IMR-90 (cell line): ENCODE results near the gene CTPS2. TPM values are rescaled to one million over a fixed set of nuclear protein-coding genes. Genes with fewer than 3 reads are reported as not detected.

Experiments
- ATAC-seq: fragments of 200-7000 bp; cut with Tn5 transposase; 2 replicates; pipeline ENCODE4 v1.9.1; 2020; ENCODE audit warnings: low read depth, mild to moderate bottlenecking, moderate library complexity
- BruUV-seq: library from RNA; stranded (reverse); fragments of 400-500 nt; replicated peaks from 2 replicates; lab custom pipeline; 2021; lab: Mats Ljungman, UMichigan
- CTCF ChIA-PET: fragments of 300-600 bp; formaldehyde crosslinking; extraction: SDS; loops from one replicate; lab custom pipeline; 2021; ENCODE audit warnings: antibody characterized with exemption; lab: Yijun Ruan, JAX
- POLR2A ChIA-PET: fragments of 300-600 bp; sonication (Branson Sonifier 250); formaldehyde crosslinking; loops from one replicate; lab custom pipeline; 2022; ENCODE audit warnings: antibody characterized with exemption; ENCODE audit not compliant: unreplicated experiment; lab: Charles Lee
- DNase-seq: peaks from one replicate; pipeline ENCODE4 v3.0.0; 2013
- H2AFZ ChIP-seq: replicated peaks from 2 replicates; pipeline ENCODE3; 2013; ENCODE audit warnings: low read length, mild to moderate bottlenecking; ENCODE audit not compliant: poor library complexity
- H2AK5ac ChIP-seq: 2 replicates; pipeline ENCODE4 v1.6.1; 2013; ENCODE audit warnings: low read depth, low read length, inconsistent platforms
- H2AK9ac ChIP-seq: replicated peaks from 2 replicates; pipeline ENCODE3; 2013; ENCODE audit warnings: mild to moderate bottlenecking, low read depth, low read length, moderate library complexity; ENCODE audit not compliant: poor library complexity
- H2BK120ac ChIP-seq: 2 replicates; pipeline ENCODE4 v1.6.1; 2013; ENCODE audit warnings: low read depth, low read length, inconsistent platforms
- H2BK15ac ChIP-seq: 3 replicates; pipeline ENCODE4 v1.6.1; 2013; ENCODE audit warnings: low read depth, low read length, inconsistent platforms
- H2BK20ac ChIP-seq: 2 replicates; pipeline ENCODE4 v1.6.1; 2013; ENCODE audit warnings: low read depth, mild to moderate bottlenecking, inconsistent platforms, low read length, moderate library complexity
- H2BK5ac ChIP-seq: 2 replicates; pipeline ENCODE4 v1.6.1; 2013; ENCODE audit warnings: mild to moderate bottlenecking, low read depth, low read length, inconsistent platforms; ENCODE audit not compliant: poor library complexity, severe bottlenecking
- H3K14ac ChIP-seq: replicated peaks from 2 replicates; pipeline ENCODE4 v1.6.1; 2013; ENCODE audit warnings: low read depth, low read length, inconsistent platforms
- H3K18ac ChIP-seq: 2 replicates; pipeline ENCODE4 v1.6.1; 2013; ENCODE audit warnings: low read depth, low read length, control low read depth
- H3K23ac ChIP-seq: 2 replicates; pipeline ENCODE4 v1.6.1; 2013; ENCODE audit warnings: low read depth, low read length, inconsistent platforms
- H3K27ac ChIP-seq: 2 replicates; pipeline ENCODE4 v1.5.1; 2013; ENCODE audit warnings: mild to moderate bottlenecking, control low read depth, low read length; ENCODE audit not compliant: insufficient read depth
- H3K27me3 ChIP-seq: 2 replicates; pipeline ENCODE4 v1.6.1; 2013; ENCODE audit warnings: low read length; ENCODE audit not compliant: control insufficient read depth, insufficient read depth
- H3K36me3 ChIP-seq: 2 replicates; pipeline ENCODE4 v1.6.1; 2013; ENCODE audit warnings: low read length, mixed read lengths; ENCODE audit not compliant: control insufficient read depth, insufficient read depth
- H3K4ac ChIP-seq: 2 replicates; pipeline ENCODE4 v1.6.1; 2013; ENCODE audit warnings: low read depth, low read length, inconsistent platforms
- H3K4me1 ChIP-seq: 2 replicates; pipeline ENCODE4 v1.6.1; 2013; ENCODE audit warnings: low read length, mixed read lengths; ENCODE audit not compliant: control insufficient read depth, insufficient read depth
- H3K4me2 ChIP-seq: 2 replicates; pipeline ENCODE4 v1.6.1; 2013; ENCODE audit warnings: low read depth, mild to moderate bottlenecking, control low read depth, low read length, moderate library complexity
- H3K4me3 ChIP-seq: 2 replicates; pipeline ENCODE4 v1.5.1; 2013; ENCODE audit warnings: low read depth, mild to moderate bottlenecking, control low read depth, low read length, moderate library complexity; ENCODE audit not compliant: insufficient read depth
- H3K56ac ChIP-seq: 2 replicates; pipeline ENCODE4 v1.6.1; 2013; ENCODE audit warnings: low read length, inconsistent platforms; ENCODE audit not compliant: insufficient read depth; ENCODE audit errors: extremely low read depth
- H3K79me1 ChIP-seq, 2 experiments: 2 replicates each; pipeline ENCODE4 v1.6.1; 2013; ENCODE audit warnings: low read length in 2 of 2, inconsistent platforms in 1 of 2, low read depth in 1 of 2
- H3K9ac ChIP-seq: 2 replicates; pipeline ENCODE4 v1.6.1; 2013; ENCODE audit warnings: low read depth, low read length, control low read depth
- H3K9me1 ChIP-seq: 2 replicates; pipeline ENCODE4 v1.6.1; 2013; ENCODE audit warnings: low read length, inconsistent platforms; ENCODE audit not compliant: insufficient read depth
- H3K9me3 ChIP-seq: 2 replicates; pipeline ENCODE4 v1.6.1; 2013; ENCODE audit warnings: low read length; ENCODE audit not compliant: control insufficient read depth, insufficient read depth
- H4K20me1 ChIP-seq: 2 replicates; pipeline ENCODE4 v1.6.1; 2013; ENCODE audit warnings: low read length, inconsistent platforms; ENCODE audit not compliant: insufficient read depth
- H4K5ac ChIP-seq: 2 replicates; pipeline ENCODE4 v1.6.1; 2013; ENCODE audit warnings: mild to moderate bottlenecking, low read depth, low read length, control low read depth
- H4K8ac ChIP-seq, 2 experiments: 2 replicates each; pipeline ENCODE4 v1.6.1; 2013; ENCODE audit warnings: low read depth in 2 of 2, low read length in 2 of 2, control low read depth in 1 of 2, inconsistent platforms in 1 of 2
- H4K91ac ChIP-seq: 2 replicates; pipeline ENCODE4 v1.6.1; 2013; ENCODE audit warnings: low read depth, low read length, inconsistent platforms; ENCODE audit not compliant: insufficient read depth
- CHD1 ChIP-seq: IDR thresholded peaks from 2 replicates; pipeline ENCODE4 v1.6.1; 2012; ENCODE audit warnings: low read depth, low read length, improper control_type of control experiment
- NFE2L2 ChIP-seq: fragments of 150-350 bp; IDR thresholded peaks from 2 replicates; pipeline ENCODE4 v1.6.1; 2016; ENCODE audit warnings: low read depth, mild to moderate bottlenecking, low read length
- RCOR1 ChIP-seq: IDR thresholded peaks from 2 replicates; pipeline ENCODE4 v1.6.1; 2012; ENCODE audit warnings: mild to moderate bottlenecking, low read length, improper control_type of control experiment; ENCODE audit not compliant: insufficient replicate concordance
- WGBS, 2 experiments: methylation state at CpG; one replicate each; pipeline versions ENCODE4 v1.1.5 to v1.1.7; 2013; ENCODE audit warnings: missing lambda C conversion rate in 2 of 2; ENCODE audit not compliant: insufficient read length in 1 of 2; ENCODE audit errors: extremely low coverage in 2 of 2; 5-methylcytosine and 5-hydroxymethylcytosine counted together
- dilution Hi-C: fragments of 300-500 bp; cut with HindIII; formaldehyde crosslinking; loops from one replicate; pipeline ENCODE4 v1.14.3; 2018; ENCODE audit warnings: low sequenced_read_pairs; ENCODE audit not compliant: unreplicated experiment
- in situ Hi-C: fragments of 300-500 bp; cut with MboI; formaldehyde crosslinking; loops from 3 replicates; pipeline ENCODE4 v1.14.3; 2019; ENCODE audit warnings: low sequenced_read_pairs, inconsistent platforms, mixed read lengths
- intact Hi-C: fragments of 100-400 bp; cut with micrococcal nuclease; formaldehyde crosslinking; loops from 2 replicates; pipeline ENCODE4 v1.10.0; 2022
- polyA plus RNA-seq, 3 experiments: library from polyadenylated mRNA; depleted of rRNA; stranded (reverse); fragments of >200 nt; gene quantifications; 2 replicates each; pipeline ENCODE4 v1.2.3, GENCODE V29; 2012; ENCODE audit warnings: low replicate concordance in 1 of 3
- total RNA-seq: library from RNA; depleted of rRNA; stranded (reverse); fragments of >200 nt; gene quantifications from 2 replicates; pipeline ENCODE4 v1.2.3, GENCODE V29; 2012
- TF ChIP-seq, protein P1 (sequence below): conservative IDR thresholded peaks from 2 replicates; pipeline ENCODE4 v1.5.1; 2012; ENCODE audit warnings: mild to moderate bottlenecking, low read depth, low read length, improper control_type of control experiment

CTPS2 gene
- total and polyA plus RNA-seq, 2 of the 4 experiments (the other 2 are of a cell fraction), result 6.0 to 13.1 TPM

- Histone ChIP-seq H3K9ac (no peak overlapping the region), H2AK5ac (no peak overlapping the region), H3K14ac (no peak overlapping the region), H3K23ac (no peak overlapping the region), H3K4me3 (no peak overlapping the region), H4K20me1 (no peaks in the 10 kb centered on the region), H2AFZ (no peak overlapping the region), H4K91ac (no peak overlapping the region), H3K27ac (no peak overlapping the region), H4K5ac (no peak overlapping the region), H3K4me2 (no peak overlapping the region), H3K4ac (no peak overlapping the region), H3K79me1 (peaks cover 4 to 8% of the 10 kb centered on the region in 2 experiments; a peak in 3 of 4 replicates), H3K36me3 (peaks cover 3% of the 10 kb centered on the region; the same call in 1 of the 2 replicates), H3K9me1 (peaks cover 4% of the 10 kb centered on the region; the same call in 1 of the 2 replicates), H2AK9ac (no peak overlapping the region), H2BK5ac (no peak overlapping the region), H2BK120ac (no peak overlapping the region), H3K9me3 (no peaks in the 10 kb centered on the region), H3K56ac (no peak overlapping the region), H2BK15ac (no peak overlapping the region), H3K4me1 (peaks cover 2% of the 10 kb centered on the region), H4K8ac (no peak overlapping the region), H2BK20ac (no peak overlapping the region), H3K18ac (no peak overlapping the region), H3K27me3 (peaks cover 2% of the 10 kb centered on the region; the same call in 1 of the 2 replicates)
- intact Hi-C loops, result no loop called here
- no TSS peak for BruUV-seq
- ATAC-seq, result no peak
- ChIA-PET POLR2A (no interaction called here), CTCF (no interaction called here)
- in situ Hi-C loops, result no loop called here
- dilution Hi-C loops, result no loop called here
- DNase-seq, result no peak
- 81% methylated on average over 3 of the region's 7 CpGs; no CpG with 5 or more reads in 1 of the 2 experiments for WGBS, 2 experiments
- TF ChIP-seq RCOR1 (no peak), NFE2L2 (no peak), CHD1 (no peak)
- TF ChIP-seq, protein P1, sequence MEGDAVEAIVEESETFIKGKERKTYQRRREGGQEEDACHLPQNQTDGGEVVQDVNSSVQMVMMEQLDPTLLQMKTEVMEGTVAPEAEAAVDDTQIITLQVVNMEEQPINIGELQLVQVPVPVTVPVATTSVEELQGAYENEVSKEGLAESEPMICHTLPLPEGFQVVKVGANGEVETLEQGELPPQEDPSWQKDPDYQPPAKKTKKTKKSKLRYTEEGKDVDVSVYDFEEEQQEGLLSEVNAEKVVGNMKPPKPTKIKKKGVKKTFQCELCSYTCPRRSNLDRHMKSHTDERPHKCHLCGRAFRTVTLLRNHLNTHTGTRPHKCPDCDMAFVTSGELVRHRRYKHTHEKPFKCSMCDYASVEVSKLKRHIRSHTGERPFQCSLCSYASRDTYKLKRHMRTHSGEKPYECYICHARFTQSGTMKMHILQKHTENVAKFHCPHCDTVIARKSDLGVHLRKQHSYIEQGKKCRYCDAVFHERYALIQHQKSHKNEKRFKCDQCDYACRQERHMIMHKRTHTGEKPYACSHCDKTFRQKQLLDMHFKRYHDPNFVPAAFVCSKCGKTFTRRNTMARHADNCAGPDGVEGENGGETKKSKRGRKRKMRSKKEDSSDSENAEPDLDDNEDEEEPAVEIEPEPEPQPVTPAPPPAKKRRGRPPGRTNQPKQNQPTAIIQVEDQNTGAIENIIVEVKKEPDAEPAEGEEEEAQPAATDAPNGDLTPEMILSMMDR, result no peak
Measured at GRCh38 chrX:16638533-16638932, 73.9 kb downstream of the CTPS2 start.
